ENCODE measurements around the gene PGM1.

PGM1 gene

DNA sequence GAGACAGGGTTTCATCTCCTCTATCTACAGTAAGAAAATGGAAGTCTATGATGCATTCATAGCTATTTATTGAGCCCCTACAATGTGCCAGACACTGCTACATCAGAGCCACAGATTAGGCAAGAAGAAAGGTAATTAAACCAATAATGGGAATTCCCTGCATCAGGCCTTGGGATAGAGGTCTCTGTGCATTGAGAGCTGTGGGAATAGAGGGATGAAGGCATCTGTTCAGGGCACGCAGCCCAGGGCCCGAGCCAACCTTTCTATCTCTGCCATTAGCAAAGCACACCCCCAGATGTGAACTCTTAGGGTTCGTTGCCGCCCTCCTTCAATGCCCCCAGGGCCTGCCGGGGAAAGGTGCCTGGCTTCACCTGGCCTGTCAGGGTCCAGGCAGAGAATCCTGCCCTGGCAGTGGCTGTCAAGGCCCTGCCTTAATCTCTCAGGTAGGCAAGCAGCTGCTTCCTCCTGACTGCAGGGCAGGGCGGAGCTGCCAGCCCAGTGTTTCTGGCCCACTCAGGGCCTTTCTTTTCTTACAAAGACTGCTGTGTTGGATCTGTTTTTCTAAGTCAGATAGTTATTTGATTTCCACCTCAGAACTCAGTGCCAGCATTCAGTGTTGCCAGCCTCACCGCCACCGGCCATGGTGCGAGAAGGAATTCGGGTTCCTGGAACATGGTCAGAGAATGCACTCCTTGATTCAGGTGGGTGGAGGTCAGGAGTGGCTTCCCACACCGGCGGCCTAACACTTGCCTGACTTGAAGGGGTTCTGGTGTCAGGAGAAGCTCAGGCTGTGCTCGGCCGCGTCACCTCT, 76.1 kb downstream of the PGM1 start:
- no peak for DNase-seq

DNA sequence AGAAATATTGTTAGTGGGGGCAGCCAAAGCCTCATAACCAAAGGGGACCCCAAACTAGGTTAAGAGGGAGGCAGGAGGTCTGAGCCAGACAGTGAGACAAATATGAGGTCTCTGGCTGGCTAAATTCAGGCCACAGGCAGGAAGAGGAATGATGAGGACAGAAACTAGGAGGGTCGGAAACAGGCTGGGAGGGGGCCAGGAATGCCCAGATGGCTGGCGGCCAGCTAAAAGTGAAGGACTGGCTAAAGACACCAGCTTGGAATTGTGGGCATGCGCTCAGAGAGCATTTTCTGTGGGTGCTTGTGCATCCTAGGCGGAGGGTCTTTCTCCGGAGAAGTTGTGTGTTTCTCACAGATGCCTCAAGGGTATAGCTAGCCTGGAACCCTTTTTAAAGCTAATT, 77.0 kb downstream of the PGM1 start:
- DNase-seq = no peak

DNA sequence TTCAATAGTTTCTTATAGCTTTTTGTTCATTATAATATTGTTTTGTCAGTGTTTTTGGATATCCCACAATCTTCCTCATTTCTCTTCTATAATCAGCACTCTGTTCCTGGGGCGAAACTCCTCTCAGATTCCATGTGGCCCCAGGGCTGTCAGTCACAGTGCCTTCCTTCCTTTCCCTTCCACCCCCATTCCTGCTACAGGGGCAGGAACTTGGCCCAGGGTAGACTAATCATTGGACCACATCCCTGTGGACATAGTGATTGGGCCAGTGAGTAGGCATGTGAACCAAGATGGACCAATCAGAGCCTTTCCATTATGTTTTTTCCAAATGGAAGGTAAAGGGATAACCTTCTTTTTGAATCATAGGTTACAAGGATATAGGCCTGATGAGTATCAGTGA, 78.3 kb downstream of the PGM1 start:
- DNase-seq = no peak

- DNase-seq = no peak
These were observed 81.1 kb downstream of the PGM1 start for GRCh38 chr1:63674238-63674864.

DNA sequence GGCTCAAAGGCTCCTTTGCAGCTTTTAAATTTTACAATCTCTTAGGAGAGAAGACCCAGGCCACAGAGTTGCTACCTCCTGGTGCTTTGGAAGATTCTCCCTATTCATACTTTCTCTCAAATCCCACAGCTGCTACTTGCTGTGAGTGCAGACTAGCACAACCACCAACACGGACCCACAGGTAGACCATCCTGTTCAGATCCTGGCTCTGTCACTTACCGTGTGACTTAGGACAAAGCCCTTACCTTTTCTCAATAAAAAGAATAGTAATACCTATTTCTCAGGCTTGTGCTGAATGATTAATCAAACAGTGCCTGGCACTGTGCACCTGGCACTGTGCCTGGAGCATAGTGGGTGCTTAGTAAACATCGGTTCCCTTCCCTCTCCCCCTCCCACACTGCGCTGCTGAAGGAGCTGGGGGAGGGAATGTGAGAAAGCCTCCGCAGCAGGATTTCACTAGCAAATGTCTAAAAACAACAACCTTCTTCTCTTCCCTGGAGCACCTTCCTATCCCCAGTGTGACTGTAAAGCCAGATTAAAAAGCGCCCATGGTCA, 81.7 kb downstream of the PGM1 start:
- DNase-seq = no peak

GRCh38 chr1:63675420-63675931, 82.3 kb downstream of the PGM1 start:
- no peak for DNase-seq

DNA sequence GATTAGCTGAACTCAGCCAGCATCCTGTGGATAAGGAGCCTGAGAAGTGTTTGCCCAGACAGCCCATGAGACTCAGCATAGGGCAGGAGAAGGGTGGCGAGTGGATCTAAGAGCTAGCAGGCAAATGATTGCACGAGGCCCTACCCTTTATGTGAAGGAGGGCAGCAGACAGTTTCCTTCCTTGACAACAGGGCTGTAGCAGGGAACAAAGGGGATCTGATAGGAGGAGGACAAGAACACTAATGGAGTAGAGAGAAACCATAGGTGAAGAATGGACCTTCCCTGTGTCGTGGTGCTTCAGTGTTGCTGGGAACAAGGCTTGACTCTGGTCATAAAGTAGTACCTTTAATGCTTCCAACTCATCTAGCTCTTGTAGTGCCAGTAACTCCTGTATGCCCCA, 84.3 kb downstream of the PGM1 start:
- DNase-seq = no peak

GRCh38 chr1:63678200-63678599, 85.0 kb downstream of the PGM1 start:
- DNase-seq = no peak

GRCh38 chr1:63679076-63679475, 85.9 kb downstream of the PGM1 start:
- DNase-seq = no peak

DNA sequence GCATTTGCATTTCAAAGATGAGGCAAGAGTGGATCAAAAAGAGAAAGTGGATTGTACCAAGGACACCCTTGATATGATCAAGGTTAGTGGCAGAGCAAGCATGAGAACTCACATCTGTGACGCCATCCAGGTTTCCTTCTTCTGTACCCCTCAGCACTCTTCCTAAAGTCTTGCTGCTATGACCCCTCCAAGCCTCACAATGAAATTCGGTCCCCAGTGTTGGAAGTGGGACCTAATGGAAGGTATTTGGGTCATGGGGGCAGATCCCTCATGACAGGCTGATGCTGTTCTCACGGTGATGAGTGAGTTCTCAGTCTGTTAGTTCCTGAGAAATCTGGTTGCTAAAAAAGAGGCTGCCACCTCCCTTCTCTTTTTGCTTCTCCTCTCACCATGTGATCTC, 86.4 kb downstream of the PGM1 start:
- no peak for DNase-seq

GRCh38 chr1:63682936-63683335, 89.7 kb downstream of the PGM1 start:
- no peak for DNase-seq

- DNase-seq = no peak
These were observed 90.5 kb downstream of the PGM1 start for GRCh38 chr1:63683759-63684158.

- no peak for DNase-seq
These were observed 93.5 kb downstream of the PGM1 start for GRCh38 chr1:63686696-63687095.

GRCh38 chr1:63688302-63688890, 95.2 kb downstream of the PGM1 start:
- no peak for DNase-seq

DNA sequence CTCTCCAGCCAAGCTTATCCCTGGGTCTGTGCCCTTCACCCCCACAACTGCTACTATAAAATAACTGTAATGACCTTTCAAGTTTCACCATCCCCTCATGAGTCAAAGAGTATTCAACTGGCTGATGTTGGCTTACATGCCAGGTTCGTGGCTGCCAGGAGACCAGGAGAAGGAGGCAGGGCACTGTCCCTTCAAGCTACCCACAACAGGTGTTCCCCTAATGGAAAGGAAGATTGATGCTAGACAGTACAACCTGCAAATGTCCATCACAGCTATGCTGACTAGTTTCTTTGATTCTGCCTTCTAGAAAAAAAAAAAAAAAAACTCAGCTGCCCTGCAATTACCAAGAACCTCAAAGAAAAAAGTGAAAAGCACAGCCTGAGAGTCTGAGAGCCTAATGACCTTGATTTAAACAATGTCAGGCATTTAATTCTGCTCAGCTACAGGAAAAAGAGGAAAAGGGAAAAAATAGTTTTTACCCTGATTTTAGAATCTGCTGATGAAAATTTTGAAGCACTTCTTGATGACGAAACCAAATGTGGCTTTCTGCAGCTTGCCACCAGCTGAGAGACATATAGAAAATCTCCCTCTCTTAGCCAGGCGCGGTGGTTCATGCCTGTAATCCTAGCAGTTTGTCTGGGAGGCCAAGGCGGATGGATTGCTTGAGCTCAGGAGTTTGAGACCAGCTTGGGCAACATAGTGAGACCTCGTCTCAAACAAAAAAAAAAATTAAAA, 97.9 kb downstream of the PGM1 start:
- DNase-seq = no peak

GRCh38 chr1:63691701-63692425, 98.7 kb downstream of the PGM1 start:
- DNase-seq = peak; percentile 14 to 30

DNA sequence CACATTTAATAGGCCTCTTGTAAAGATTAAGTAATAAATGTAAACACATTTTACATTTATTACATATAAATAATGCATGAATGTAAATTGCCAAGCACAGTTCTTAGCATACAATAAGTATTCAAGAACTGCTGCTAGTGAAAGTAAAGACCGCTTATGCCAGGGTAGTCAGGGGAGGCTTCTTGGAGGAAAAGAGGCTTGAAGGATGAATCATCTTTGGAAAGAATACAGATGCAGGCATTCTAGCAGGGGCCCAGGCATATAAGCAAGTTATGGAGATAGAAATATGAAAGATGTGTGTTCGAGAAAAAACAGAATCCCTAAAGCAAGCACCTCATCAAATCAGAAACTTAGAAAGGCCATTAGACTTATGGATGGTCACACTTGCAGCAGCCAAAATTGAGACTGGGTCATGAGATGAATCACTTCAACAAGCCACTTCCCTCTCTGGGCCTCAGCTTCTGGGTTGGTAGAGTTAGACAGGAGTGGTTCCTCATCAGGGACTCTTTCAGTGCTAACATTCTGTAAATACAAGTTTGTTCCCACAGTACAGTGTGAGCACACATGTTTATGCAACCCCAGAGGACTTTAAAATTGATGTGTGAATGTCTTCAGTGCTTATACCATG, 100.8 kb downstream of the PGM1 start:
- no peak for DNase-seq

- DNase-seq = no peak
These were observed 105.0 kb downstream of the PGM1 start for GRCh38 chr1:63698001-63698838.

DNA sequence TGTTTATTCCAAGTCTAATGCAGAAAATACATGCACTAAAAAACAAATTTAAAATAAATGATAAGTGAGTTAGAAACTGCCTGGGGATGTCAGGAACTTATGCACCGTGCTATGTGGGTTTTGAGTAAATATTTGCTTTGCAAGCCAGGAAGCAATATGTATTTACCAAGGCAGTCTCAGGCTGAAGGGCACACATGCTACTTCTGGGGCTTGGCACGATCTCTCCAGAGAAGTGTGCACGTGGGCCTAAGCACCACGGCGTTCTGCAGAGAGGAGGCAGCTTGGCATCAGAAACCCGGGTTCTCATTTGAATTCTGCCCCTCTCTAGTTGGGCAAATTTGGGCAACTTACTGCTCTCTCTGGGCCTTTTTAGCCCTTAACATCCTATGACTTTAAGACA, 108.0 kb downstream of the PGM1 start:
- DNase-seq = no peak

DNA sequence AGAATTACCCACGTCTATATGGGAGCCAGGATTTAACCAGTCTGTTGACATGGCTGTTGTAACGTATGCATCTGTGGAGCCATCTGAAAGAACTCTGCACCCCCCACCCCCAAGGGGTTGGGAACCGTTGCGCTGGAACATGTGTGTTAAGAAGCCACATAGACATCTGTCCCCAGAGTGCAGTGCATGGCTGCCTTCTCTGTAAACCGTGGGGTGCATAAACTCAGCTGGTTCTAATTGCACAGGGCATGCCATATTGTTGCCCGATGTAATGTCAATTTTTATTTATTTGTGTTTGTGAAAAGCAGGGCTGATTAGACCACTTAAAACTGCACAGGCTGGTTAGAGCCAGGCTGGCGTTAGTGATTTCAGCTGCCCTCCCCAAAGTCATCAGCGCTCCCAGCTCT, 110.5 kb downstream of the PGM1 start:
- no peak for DNase-seq

DNA sequence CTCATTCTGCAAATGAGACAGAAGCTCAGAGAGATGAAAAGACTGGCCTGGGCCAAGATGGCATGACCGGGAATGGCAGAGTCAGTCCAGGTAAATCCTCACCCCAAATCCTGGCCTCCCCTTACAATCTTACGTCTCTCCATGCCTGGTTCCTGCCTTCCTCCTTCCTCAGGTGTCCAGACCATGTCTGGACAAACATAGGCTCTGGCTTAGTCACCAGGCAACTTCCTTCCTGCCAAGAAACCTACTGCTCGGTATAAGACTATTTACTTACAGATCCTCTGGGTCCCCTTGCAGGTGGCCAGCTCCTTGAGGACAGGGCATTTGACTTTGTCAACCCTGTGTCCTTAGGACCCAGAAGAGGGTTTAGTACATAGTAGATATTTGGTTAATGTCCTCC, 111.2 kb downstream of the PGM1 start:
- no peak for DNase-seq
